HCT116 (cell line): ENCODE measurements around the gene TMEM132C.

Source experiments
- ATF3 ChIP-seq: IDR thresholded peaks from 2 replicates; pipeline ENCODE4 v1.6.1; 2012
- CBX3 ChIP-seq: IDR thresholded peaks from 2 replicates; pipeline ENCODE4 v1.6.1; 2012; ENCODE audit warnings: low read depth
- CEBPB ChIP-seq: IDR thresholded peaks from 2 replicates; pipeline ENCODE4 v1.6.1; 2012; ENCODE audit warnings: low read depth
- CTCF ChIP-seq, 3 experiments: fragments of 200-600 bp in 1 of 3; sonication (generic) in 1 of 3; IDR thresholded peaks in 2 of 3; conservative IDR thresholded peaks in 1 of 3; 2 replicates each; pipeline ENCODE4 v1.5.1; 2012 to 2017; ENCODE audit warnings: low read depth in 2 of 3, low read length in 2 of 3, antibody characterized with exemption in 1 of 3, borderline replicate concordance in 1 of 3, control low read depth in 1 of 3, mild to moderate bottlenecking in 1 of 3, mixed read lengths in 1 of 3, mixed run types in 1 of 3, moderate library complexity in 1 of 3; ENCODE audit not compliant: insufficient read depth in 1 of 3
- ELF1 ChIP-seq: IDR thresholded peaks from 2 replicates; pipeline ENCODE4 v1.6.1; 2012; ENCODE audit warnings: low read depth, borderline replicate concordance
- EZH2 ChIP-seq: fragments of 200-600 bp; sonication (generic); IDR thresholded peaks from 2 replicates; pipeline ENCODE4 v1.6.1; 2017; ENCODE audit warnings: antibody characterized with exemption, mixed run types
- EZH2phosphoT487 ChIP-seq: fragments of 200-600 bp; IDR thresholded peaks from 2 replicates; pipeline ENCODE4 v1.6.1; 2018; ENCODE audit warnings: antibody characterized with exemption, borderline replicate concordance
- MAX ChIP-seq: IDR thresholded peaks from 2 replicates; pipeline ENCODE4 v1.6.1; 2012
- POLR2A ChIP-seq: IDR thresholded peaks from 2 replicates; pipeline ENCODE4 v1.7.0; 2011; ENCODE audit warnings: borderline replicate concordance; ENCODE audit not compliant: insufficient read depth, insufficient read length; ENCODE audit errors: extremely low read depth
- POLR2AphosphoS5 ChIP-seq: IDR thresholded peaks from 2 replicates; pipeline ENCODE4 v1.6.1; 2011; ENCODE audit warnings: mild to moderate bottlenecking, low read depth, low read length, moderate library complexity

GRCh38 chr12:128743916-128744315, 476.9 kb downstream of the TMEM132C start:
- no peak for TF ChIP-seq CEBPB
- TF ChIP-seq CTCF (IDR thresholded peaks at IDR 0.05 in 2 of 3, conservative IDR thresholded peaks at IDR 0.05 in 1 of 3; ENCODE audit: borderline replicate concordance in 1 of 3, insufficient read depth in 1 of 3, low read depth in 2 of 3, low read length in 2 of 3), result no peak
- TF ChIP-seq POLR2AphosphoS5, result no peak
- TF ChIP-seq EZH2phosphoT487, result no peak
- no peak for TF ChIP-seq EZH2
- TF ChIP-seq ATF3, result no peak
- TF ChIP-seq POLR2A, result no peak
- no peak for TF ChIP-seq CBX3
- TF ChIP-seq ELF1, result no peak
- no peak for TF ChIP-seq MAX
